Parathyroid adenoma (tissue), 2 donors: ENCODE results near the gene LSAMP.

Experiments used
- H2AFZ ChIP-seq: fragments of 300-600 bp; sonication (generic); one replicate; pipeline ENCODE4 v1.7.0; 2017; ENCODE audit warnings: antibody characterized with exemption, mild to moderate bottlenecking
- H3K27ac ChIP-seq: fragments of 300-600 bp; sonication (generic); one replicate; pipeline ENCODE4 v1.7.0; 2017
- H3K27me3 ChIP-seq: fragments of 300-600 bp; sonication (generic); one replicate; pipeline ENCODE4 v1.7.0; 2017; ENCODE audit warnings: low read length; ENCODE audit not compliant: control insufficient read depth, insufficient read depth
- H3K36me3 ChIP-seq: fragments of 300-600 bp; sonication (generic); one replicate; pipeline ENCODE4 v1.7.0; 2017; ENCODE audit warnings: low read length; ENCODE audit not compliant: control insufficient read depth, insufficient read depth
- H3K4me1 ChIP-seq: fragments of 300-600 bp; sonication (generic); one replicate; pipeline ENCODE4 v1.7.0; 2017; ENCODE audit warnings: control low read depth
- H3K4me2 ChIP-seq: fragments of 300-600 bp; sonication (generic); one replicate; pipeline ENCODE4 v1.7.0; 2017; ENCODE audit warnings: low read length
- H3K4me3 ChIP-seq: fragments of 300-600 bp; sonication (generic); one replicate; pipeline ENCODE4 v1.7.0; 2017; ENCODE audit warnings: low read depth, low read length
- H3K79me2 ChIP-seq: fragments of 300-600 bp; sonication (generic); one replicate; pipeline ENCODE4 v1.7.0; 2017; ENCODE audit warnings: control low read depth
- H3K9ac ChIP-seq: fragments of 300-600 bp; sonication (generic); one replicate; pipeline ENCODE4 v1.7.0; 2017; ENCODE audit warnings: mild to moderate bottlenecking
- H3K9me3 ChIP-seq: fragments of 300-600 bp; sonication (generic); one replicate; pipeline ENCODE4 v1.7.0; 2017; ENCODE audit warnings: low read length; ENCODE audit not compliant: control insufficient read depth
- CTCF ChIP-seq: fragments of 300-600 bp; sonication (generic); IDR thresholded peaks from one replicate; pipeline ENCODE4 v1.7.0; 2017; ENCODE audit warnings: antibody characterized with exemption, mild to moderate bottlenecking
- donor health status: primary hyperparathyroidism.

The LSAMP gene

GRCh38 chr3:116057400-116058006, 387.8 kb downstream of the LSAMP start:
- no peak for TF ChIP-seq CTCF
- H3K4me1 ChIP-seq: no peaks in the 10 kb centered on the region

GRCh38 chr3:116056280-116056679, 389.0 kb downstream of the LSAMP start:
- no peaks in the 10 kb centered on the region for H3K79me2 ChIP-seq
- no peaks in the 10 kb centered on the region for H3K36me3 ChIP-seq
- H3K4me1 ChIP-seq: no peaks in the 10 kb centered on the region
- no peak overlapping the region for H2AFZ ChIP-seq
- no peaks in the 10 kb centered on the region for H3K27me3 ChIP-seq
- H3K4me2 ChIP-seq: no peak overlapping the region
- TF ChIP-seq CTCF: no peak
- H3K4me3 ChIP-seq: no peak overlapping the region
- no peaks in the 10 kb centered on the region for H3K9me3 ChIP-seq
- no peak overlapping the region for H3K9ac ChIP-seq
- H3K27ac ChIP-seq: no peak overlapping the region

More at GRCh38 chr3:116057400-116058006, 387.8 kb downstream of the LSAMP start:
- no peak overlapping the region for H3K27ac ChIP-seq
- no peak overlapping the region for H3K9ac ChIP-seq
- no peak overlapping the region for H3K4me3 ChIP-seq
- no peak overlapping the region for H3K4me2 ChIP-seq
- H2AFZ ChIP-seq: no peak overlapping the region
- no peaks in the 10 kb centered on the region for H3K27me3 ChIP-seq
- H3K79me2 ChIP-seq: no peaks in the 10 kb centered on the region
- no peaks in the 10 kb centered on the region for H3K36me3 ChIP-seq
- H3K9me3 ChIP-seq: no peaks in the 10 kb centered on the region

GRCh38 chr3:116053017-116053416, 392.3 kb downstream of the LSAMP start:
- no peaks in the 10 kb centered on the region for H3K36me3 ChIP-seq
- H3K9ac ChIP-seq: no peak overlapping the region
- no peak overlapping the region for H3K4me3 ChIP-seq
- no peak overlapping the region for H2AFZ ChIP-seq
- H3K4me1 ChIP-seq: no peaks in the 10 kb centered on the region
- no peak overlapping the region for H3K27ac ChIP-seq
- H3K4me2 ChIP-seq: no peak overlapping the region
- H3K79me2 ChIP-seq: no peaks in the 10 kb centered on the region
- H3K27me3 ChIP-seq: no peaks in the 10 kb centered on the region
- H3K9me3 ChIP-seq: no peaks in the 10 kb centered on the region
- TF ChIP-seq CTCF: no peak

- Histone ChIP-seq H3K36me3 (no peaks in the 10 kb centered on the region), H3K4me1 (no peaks in the 10 kb centered on the region), H3K27me3 (no peaks in the 10 kb centered on the region), H3K9me3 (no peaks in the 10 kb centered on the region), H3K27ac (no peak overlapping the region), H3K4me3 (no peak overlapping the region), H3K79me2 (no peaks in the 10 kb centered on the region), H2AFZ (no peak overlapping the region), H3K9ac (no peak overlapping the region), H3K4me2 (no peak overlapping the region)
- no peak for TF ChIP-seq CTCF
Measured at GRCh38 chr3:116052602-116053001, 392.7 kb downstream of the LSAMP start.

- H3K36me3 ChIP-seq: no peaks in the 10 kb centered on the region
- no peak overlapping the region for H2AFZ ChIP-seq
- TF ChIP-seq CTCF: no peak
- no peak overlapping the region for H3K27ac ChIP-seq
- H3K4me1 ChIP-seq: no peaks in the 10 kb centered on the region
- no peaks in the 10 kb centered on the region for H3K27me3 ChIP-seq
- H3K9me3 ChIP-seq: no peaks in the 10 kb centered on the region
- no peak overlapping the region for H3K4me3 ChIP-seq
- no peaks in the 10 kb centered on the region for H3K79me2 ChIP-seq
- no peak overlapping the region for H3K4me2 ChIP-seq
- no peak overlapping the region for H3K9ac ChIP-seq
Measured at GRCh38 chr3:116051586-116051985, 393.7 kb downstream of the LSAMP start.
